GM15510 (cell line): ENCODE measurements around the gene LRFN2.

Source experiments
- POLR2A ChIP-seq: IDR thresholded peaks from 3 replicates; pipeline ENCODE4 v1.6.1; 2011; ENCODE audit warnings: borderline replicate concordance; ENCODE audit not compliant: insufficient read length; ENCODE audit errors: extremely low read depth

Gene LRFN2

GRCh38 chr6:40346246-40346645, 240.9 kb downstream of the LRFN2 start:
- no peak for TF ChIP-seq POLR2A

- TF ChIP-seq POLR2A: no peak
Measured at GRCh38 chr6:40344566-40345167, 242.5 kb downstream of the LRFN2 start.

- no peak for TF ChIP-seq POLR2A
Measured at GRCh38 chr6:40343877-40344565, 243.1 kb downstream of the LRFN2 start.

- no peak for TF ChIP-seq POLR2A
Measured at GRCh38 chr6:40343318-40343876, 243.8 kb downstream of the LRFN2 start.

- no peak for TF ChIP-seq POLR2A
Measured at GRCh38 chr6:40342723-40343122, 244.4 kb downstream of the LRFN2 start.

- TF ChIP-seq POLR2A: no peak
Measured at GRCh38 chr6:40341726-40342125, 245.4 kb downstream of the LRFN2 start.
